Measurements from ENCODE around the gene PIP5K1B.
A peak's percentile ranks its signal among the peaks of the same experiment; 100 is the strongest.

- TF ChIP-seq POLR2A (IDR thresholded peaks at IDR 0.05; ENCODE audit: low read depth, low read length) (no peak), SIN3A (IDR thresholded peaks at IDR 0.05; ENCODE audit: low read depth, low read length) (no peak), JUNB (IDR thresholded peaks at IDR 0.05) (no peak; the same call in 1 of the 2 replicates), MAX (IDR thresholded peaks at IDR 0.05; ENCODE audit: low read depth, low read length) (no peak), POLR2AphosphoS5 (IDR thresholded peaks at IDR 0.05; ENCODE audit: low read length) (no peak), TCF12 (IDR thresholded peaks at IDR 0.05; ENCODE audit: low read depth, low read length) (no peak), EP300 (IDR thresholded peaks at IDR 0.05; ENCODE audit: borderline replicate concordance in 1 of 2, control insufficient read depth in 1 of 2, low read depth in 2 of 2, low read length in 2 of 2) (no peak), MXI1 (IDR thresholded peaks at IDR 0.05; ENCODE audit: low read depth, low read length) (no peak), CTCF (IDR thresholded peaks at IDR 0.05 in 2 of 3, conservative IDR thresholded peaks at IDR 0.05 in 1 of 3; ENCODE audit: control insufficient read depth in 2 of 3, extremely low read depth in 1 of 3, insufficient read depth in 1 of 3, low read depth in 3 of 3, low read length in 3 of 3) (no peak), CREM (IDR thresholded peaks at IDR 0.05; ENCODE audit: low read depth) (no peak), DPF2 (IDR thresholded peaks at IDR 0.05) (no peak), IKZF2 (IDR thresholded peaks at IDR 0.05) (peak; percentile 20 to 32; a peak in 2 of 4 replicates), ZNF217 (IDR thresholded peaks at IDR 0.05) (no peak), LARP7 (IDR thresholded peaks at IDR 0.05) (no peak)
These were observed 190.9 kb downstream of the PIP5K1B start for GRCh38 chr9:68895741-68896478.
